ENCODE measurements around the gene EIF4A2. TPM values are rescaled to one million over a fixed set of nuclear protein-coding genes. Genes with fewer than 3 reads are reported as not detected.

EIF4A2 gene
- total RNA-seq, 1 experiment from 2014 or later = 574 TPM

- no peak for TF ChIP-seq ZNF425 (CRISPR knock-in tag; conservative IDR thresholded peaks at IDR 0.05)
- TF ChIP-seq USF1 (CRISPR knock-in tag; IDR thresholded peaks at IDR 0.05) = no peak
- TF ChIP-seq NR2C2 (CRISPR knock-in tag; IDR thresholded peaks at IDR 0.05) = no peak
- TF ChIP-seq JUN (CRISPR knock-in tag; IDR thresholded peaks at IDR 0.05) = no peak
- TF ChIP-seq, protein P1, sequence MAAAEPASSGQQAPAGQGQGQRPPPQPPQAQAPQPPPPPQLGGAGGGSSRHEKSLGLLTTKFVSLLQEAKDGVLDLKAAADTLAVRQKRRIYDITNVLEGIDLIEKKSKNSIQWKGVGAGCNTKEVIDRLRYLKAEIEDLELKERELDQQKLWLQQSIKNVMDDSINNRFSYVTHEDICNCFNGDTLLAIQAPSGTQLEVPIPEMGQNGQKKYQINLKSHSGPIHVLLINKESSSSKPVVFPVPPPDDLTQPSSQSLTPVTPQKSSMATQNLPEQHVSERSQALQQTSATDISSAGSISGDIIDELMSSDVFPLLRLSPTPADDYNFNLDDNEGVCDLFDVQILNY (CRISPR knock-in tag; IDR thresholded peaks at IDR 0.05) = 0 out of 2 replicates have a peak, but pooled peaks have one; percentile 36
- no peak for TF ChIP-seq ZNF532 (CRISPR knock-in tag; IDR thresholded peaks at IDR 0.05; ENCODE audit: borderline replicate concordance)
- 0 out of 2 replicates have a peak, but pooled peaks have one; percentile 48 for TF ChIP-seq FOXK1 (CRISPR knock-in tag; IDR thresholded peaks at IDR 0.05)
- peak; percentile 44; the same call in 1 of the 2 replicates for TF ChIP-seq TEAD1 (CRISPR knock-in tag; IDR thresholded peaks at IDR 0.05)
- TF ChIP-seq ZNF396 (CRISPR knock-in tag; IDR thresholded peaks at IDR 0.05; ENCODE audit: borderline replicate concordance) = no peak
- TF ChIP-seq NFE2L1 (CRISPR knock-in tag; IDR thresholded peaks at IDR 0.05) = no peak; the same call in 1 of the 2 replicates
- TF ChIP-seq OVOL2 (CRISPR knock-in tag; IDR thresholded peaks at IDR 0.05; ENCODE audit: borderline replicate concordance) = no peak
- no peak; the same call in 1 of the 2 replicates for TF ChIP-seq ZNF317 (CRISPR knock-in tag; IDR thresholded peaks at IDR 0.05; ENCODE audit: borderline replicate concordance, low read depth)
- TF ChIP-seq CREB1 (CRISPR knock-in tag; IDR thresholded peaks at IDR 0.05) = no peak
- TF ChIP-seq ZNF232 (CRISPR knock-in tag; IDR thresholded peaks at IDR 0.05) = no peak
- TF ChIP-seq, protein P2, sequence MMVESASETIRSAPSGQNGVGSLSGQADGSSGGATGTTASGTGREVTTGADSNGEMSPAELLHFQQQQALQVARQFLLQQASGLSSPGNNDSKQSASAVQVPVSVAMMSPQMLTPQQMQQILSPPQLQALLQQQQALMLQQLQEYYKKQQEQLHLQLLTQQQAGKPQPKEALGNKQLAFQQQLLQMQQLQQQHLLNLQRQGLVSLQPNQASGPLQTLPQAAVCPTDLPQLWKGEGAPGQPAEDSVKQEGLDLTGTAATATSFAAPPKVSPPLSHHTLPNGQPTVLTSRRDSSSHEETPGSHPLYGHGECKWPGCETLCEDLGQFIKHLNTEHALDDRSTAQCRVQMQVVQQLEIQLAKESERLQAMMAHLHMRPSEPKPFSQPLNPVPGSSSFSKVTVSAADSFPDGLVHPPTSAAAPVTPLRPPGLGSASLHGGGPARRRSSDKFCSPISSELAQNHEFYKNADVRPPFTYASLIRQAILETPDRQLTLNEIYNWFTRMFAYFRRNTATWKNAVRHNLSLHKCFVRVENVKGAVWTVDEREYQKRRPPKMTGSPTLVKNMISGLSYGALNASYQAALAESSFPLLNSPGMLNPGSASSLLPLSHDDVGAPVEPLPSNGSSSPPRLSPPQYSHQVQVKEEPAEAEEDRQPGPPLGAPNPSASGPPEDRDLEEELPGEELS (CRISPR knock-in tag; IDR thresholded peaks at IDR 0.05) = peak; percentile 65
- TF ChIP-seq FOXJ3 (CRISPR knock-in tag; IDR thresholded peaks at IDR 0.05; ENCODE audit: borderline replicate concordance) = no peak
- TF ChIP-seq SMAD3 (CRISPR knock-in tag; IDR thresholded peaks at IDR 0.05; ENCODE audit: borderline replicate concordance) = peak; percentile 33; the same call in 1 of the 2 replicates
- TF ChIP-seq, protein P3, sequence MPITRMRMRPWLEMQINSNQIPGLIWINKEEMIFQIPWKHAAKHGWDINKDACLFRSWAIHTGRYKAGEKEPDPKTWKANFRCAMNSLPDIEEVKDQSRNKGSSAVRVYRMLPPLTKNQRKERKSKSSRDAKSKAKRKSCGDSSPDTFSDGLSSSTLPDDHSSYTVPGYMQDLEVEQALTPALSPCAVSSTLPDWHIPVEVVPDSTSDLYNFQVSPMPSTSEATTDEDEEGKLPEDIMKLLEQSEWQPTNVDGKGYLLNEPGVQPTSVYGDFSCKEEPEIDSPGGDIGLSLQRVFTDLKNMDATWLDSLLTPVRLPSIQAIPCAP (CRISPR knock-in tag; IDR thresholded peaks at IDR 0.05) = no peak
- no peak for TF ChIP-seq ETV6 (CRISPR knock-in tag; IDR thresholded peaks at IDR 0.05)
- TF ChIP-seq, protein P4, sequence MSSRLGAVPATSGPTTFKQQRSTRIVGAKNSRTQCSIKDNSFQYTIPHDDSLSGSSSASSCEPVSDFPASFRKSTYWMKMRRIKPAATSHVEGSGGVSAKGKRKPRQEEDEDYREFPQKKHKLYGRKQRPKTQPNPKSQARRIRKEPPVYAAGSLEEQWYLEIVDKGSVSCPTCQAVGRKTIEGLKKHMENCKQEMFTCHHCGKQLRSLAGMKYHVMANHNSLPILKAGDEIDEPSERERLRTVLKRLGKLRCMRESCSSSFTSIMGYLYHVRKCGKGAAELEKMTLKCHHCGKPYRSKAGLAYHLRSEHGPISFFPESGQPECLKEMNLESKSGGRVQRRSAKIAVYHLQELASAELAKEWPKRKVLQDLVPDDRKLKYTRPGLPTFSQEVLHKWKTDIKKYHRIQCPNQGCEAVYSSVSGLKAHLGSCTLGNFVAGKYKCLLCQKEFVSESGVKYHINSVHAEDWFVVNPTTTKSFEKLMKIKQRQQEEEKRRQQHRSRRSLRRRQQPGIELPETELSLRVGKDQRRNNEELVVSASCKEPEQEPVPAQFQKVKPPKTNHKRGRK (CRISPR knock-in tag; IDR thresholded peaks at IDR 0.05; ENCODE audit: borderline replicate concordance) = no peak
Measured at GRCh38 chr3:186826976-186827857, 43.8 kb downstream of the EIF4A2 start (continued).
